Karpas-422 (cell line): ENCODE measurements around the gene SCAF11. TPM values are rescaled to one million over a fixed set of nuclear protein-coding genes. Genes with fewer than 3 reads are reported as not detected.

Source experiments
- DNase-seq: peaks from one replicate; pipeline ENCODE4 v3.0.0-alpha.2; 2015
- H2AFZ ChIP-seq: fragments of 200-600 bp; sonication (generic); 2 replicates; pipeline ENCODE4 v1.6.1; 2014; ENCODE audit warnings: antibody characterized with exemption, low read length, mixed read lengths
- H3K27ac ChIP-seq: fragments of 200-600 bp; sonication (generic); 2 replicates; pipeline ENCODE4 v1.5.1; 2014; ENCODE audit warnings: mild to moderate bottlenecking, low read length, moderate library complexity
- H3K27me3 ChIP-seq: fragments of 200-600 bp; sonication (generic); 2 replicates; pipeline ENCODE4 v1.6.1; 2014; ENCODE audit warnings: low read length, mixed read lengths
- H3K36me3 ChIP-seq: fragments of 200-600 bp; sonication (generic); 2 replicates; pipeline ENCODE4 v1.6.1; 2014; ENCODE audit warnings: low read length, mixed read lengths; ENCODE audit not compliant: insufficient read depth
- H3K4me1 ChIP-seq: fragments of 200-600 bp; sonication (generic); 2 replicates; pipeline ENCODE4 v1.6.1; 2014; ENCODE audit warnings: mild to moderate bottlenecking, low read length, mixed read lengths
- H3K4me2 ChIP-seq: fragments of 200-600 bp; sonication (generic); 2 replicates; pipeline ENCODE4 v1.6.1; 2014; ENCODE audit warnings: low read length, low read depth, mild to moderate bottlenecking; ENCODE audit not compliant: poor library complexity, severe bottlenecking
- H3K4me3 ChIP-seq: fragments of 200-600 bp; sonication (generic); 2 replicates; pipeline ENCODE4 v1.5.1; 2014; ENCODE audit warnings: mild to moderate bottlenecking, antibody characterized with exemption, low read length, mixed read lengths
- H3K79me2 ChIP-seq: fragments of 200-600 bp; sonication (generic); 2 replicates; pipeline ENCODE4 v1.6.1; 2014; ENCODE audit warnings: mild to moderate bottlenecking, low read length, mixed read lengths
- H3K9ac ChIP-seq: fragments of 200-600 bp; sonication (generic); 2 replicates; pipeline ENCODE4 v1.6.0; 2014; ENCODE audit warnings: low read length
- H3K9me2 ChIP-seq: fragments of 200-600 bp; sonication (generic), shearing (Covaris generic); replicated peaks from 2 replicates; pipeline ENCODE4 v1.6.0; 2014; ENCODE audit warnings: mild to moderate bottlenecking, low read length, moderate library complexity; ENCODE audit not compliant: insufficient read depth
- H3K9me3 ChIP-seq: fragments of 300-700, 200-600 bp; sonication (generic); 2 replicates; pipeline ENCODE4 v1.6.1; 2014; ENCODE audit warnings: low read length, mixed read lengths
- H4K20me1 ChIP-seq: fragments of 200-600 bp; sonication (generic); 2 replicates; pipeline ENCODE4 v1.6.1; 2014; ENCODE audit warnings: mild to moderate bottlenecking, antibody characterized with exemption, low read length, low read depth; ENCODE audit not compliant: insufficient read depth
- total RNA-seq: library from RNA; depleted of rRNA; stranded (reverse); fragments of >200 nt; shearing (Covaris generic); gene quantifications from 2 replicates; pipeline ENCODE4 v1.2.3, GENCODE V29; 2014; ENCODE audit warnings: low replicate concordance

The SCAF11 gene
- total RNA-seq, 1 experiment from 2014 or later = 150 TPM

DNA sequence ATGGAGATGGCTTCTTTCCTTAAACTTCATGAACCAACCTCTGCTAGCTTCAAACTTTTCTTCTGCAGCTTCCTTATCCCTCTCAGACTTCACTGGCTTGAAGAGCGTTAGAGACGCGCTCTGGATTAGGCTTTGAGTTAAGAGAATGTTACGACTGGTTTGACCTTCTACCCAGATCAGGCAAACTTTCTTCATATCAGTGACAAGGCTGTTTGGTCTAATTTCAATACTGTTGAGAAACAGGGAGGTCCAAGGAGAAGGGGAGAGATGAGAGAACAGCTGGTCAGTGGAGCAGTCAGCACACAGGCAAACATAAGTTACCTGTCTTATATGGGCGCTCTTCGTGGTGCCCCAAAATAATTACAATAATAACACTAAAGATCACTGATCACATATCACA lies 14.9 kb downstream of the SCAF11 start:
- no peak for DNase-seq
- H3K4me3 ChIP-seq = no peak overlapping the region
- no peak overlapping the region for H3K9ac ChIP-seq
- no peaks in the 10 kb centered on the region for H3K9me3 ChIP-seq
- H3K36me3 ChIP-seq = peaks cover 49% of the 10 kb centered on the region
- H3K27me3 ChIP-seq = no peaks in the 10 kb centered on the region
- no peaks in the 10 kb centered on the region; the same call in 1 of the 2 replicates for H3K4me1 ChIP-seq
- peaks cover 37% of the 10 kb centered on the region for H4K20me1 ChIP-seq
- H3K27ac ChIP-seq = no peak overlapping the region
- no peak overlapping the region for H3K4me2 ChIP-seq
- H2AFZ ChIP-seq = no peak overlapping the region
- no peaks in the 10 kb centered on the region for H3K9me2 ChIP-seq
- H3K79me2 ChIP-seq = peaks cover 98% of the 10 kb centered on the region

- H2AFZ ChIP-seq = no peak overlapping the region
- no peaks in the 10 kb centered on the region for H3K9me2 ChIP-seq
- H3K27ac ChIP-seq = no peak overlapping the region
- DNase-seq = no peak
- peaks cover 98% of the 10 kb centered on the region for H3K79me2 ChIP-seq
- no peaks in the 10 kb centered on the region for H3K27me3 ChIP-seq
- H3K4me1 ChIP-seq = no peaks in the 10 kb centered on the region; the same call in 1 of the 2 replicates
- H3K9me3 ChIP-seq = no peaks in the 10 kb centered on the region
- H3K9ac ChIP-seq = no peak overlapping the region
- H3K36me3 ChIP-seq = peaks cover 51% of the 10 kb centered on the region
- no peak overlapping the region for H3K4me2 ChIP-seq
- H4K20me1 ChIP-seq = peaks cover 34% of the 10 kb centered on the region
- no peak overlapping the region for H3K4me3 ChIP-seq
These were observed 15.5 kb downstream of the SCAF11 start for GRCh38 chr12:45974883-45975282.

- Histone ChIP-seq H4K20me1 (peaks cover 33% of the 10 kb centered on the region), H3K9ac (no peak overlapping the region), H2AFZ (no peak overlapping the region), H3K4me1 (no peaks in the 10 kb centered on the region; the same call in 1 of the 2 replicates), H3K27me3 (no peaks in the 10 kb centered on the region), H3K27ac (no peak overlapping the region), H3K79me2 (peaks cover 98% of the 10 kb centered on the region), H3K4me3 (no peak overlapping the region), H3K9me2 (no peaks in the 10 kb centered on the region), H3K36me3 (peaks cover 54% of the 10 kb centered on the region), H3K9me3 (no peaks in the 10 kb centered on the region), H3K4me2 (no peak overlapping the region)
- DNase-seq = no peak
These were observed 16.1 kb downstream of the SCAF11 start for GRCh38 chr12:45974171-45974719.

DNA sequence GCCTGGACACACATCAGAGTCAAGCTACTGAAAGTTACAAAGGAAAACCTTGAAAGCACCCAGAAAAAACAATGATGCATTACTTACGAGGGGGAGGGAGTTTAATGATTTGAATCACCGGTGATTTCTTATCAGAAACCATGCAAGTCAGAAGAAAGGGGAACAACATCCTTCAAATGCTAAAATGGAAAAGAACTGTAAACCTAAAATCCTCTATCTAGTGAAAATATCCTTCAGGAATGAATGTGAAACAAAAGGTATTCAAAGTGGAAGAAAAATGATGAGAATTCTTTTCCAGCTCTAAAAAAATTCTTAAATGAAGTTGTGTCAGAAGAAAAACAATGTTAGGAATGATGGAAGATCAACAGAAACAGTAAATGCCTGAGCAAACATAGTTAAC lies 16.8 kb downstream of the SCAF11 start:
- H3K9ac ChIP-seq = no peak overlapping the region
- H3K79me2 ChIP-seq = peaks cover 98% of the 10 kb centered on the region
- H2AFZ ChIP-seq = no peak overlapping the region
- no peaks in the 10 kb centered on the region for H3K27me3 ChIP-seq
- H3K4me2 ChIP-seq = no peak overlapping the region
- no peak overlapping the region for H3K27ac ChIP-seq
- peaks cover 58% of the 10 kb centered on the region for H3K36me3 ChIP-seq
- no peak overlapping the region for H3K4me3 ChIP-seq
- DNase-seq = no peak
- H3K9me3 ChIP-seq = no peaks in the 10 kb centered on the region
- H3K9me2 ChIP-seq = no peaks in the 10 kb centered on the region
- H4K20me1 ChIP-seq = peaks cover 28% of the 10 kb centered on the region
- no peaks in the 10 kb centered on the region; the same call in 1 of the 2 replicates for H3K4me1 ChIP-seq

DNA sequence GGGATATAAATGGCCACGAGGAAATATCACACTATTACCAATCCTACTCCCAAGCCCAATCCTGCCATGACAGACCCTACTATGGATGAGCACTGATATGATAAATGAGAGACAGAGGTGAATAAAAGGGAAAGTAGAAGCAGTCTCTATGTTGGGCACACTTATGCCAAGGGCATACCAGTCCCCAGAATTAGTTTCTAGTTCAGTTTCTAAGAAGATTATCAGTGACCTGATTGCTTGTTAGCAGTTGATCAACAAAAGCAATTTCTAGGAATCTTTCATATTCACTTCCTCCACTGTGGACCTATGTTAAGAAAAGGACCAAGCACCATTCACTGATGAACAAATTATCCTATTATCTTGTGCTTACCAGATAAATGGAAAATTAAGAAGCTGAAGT lies 20.0 kb downstream of the SCAF11 start:
- Histone ChIP-seq H3K27ac (no peak overlapping the region), H3K36me3 (peaks cover 58% of the 10 kb centered on the region), H3K9me2 (no peaks in the 10 kb centered on the region), H4K20me1 (peaks cover 19% of the 10 kb centered on the region), H3K4me2 (no peak overlapping the region), H3K79me2 (peaks cover 98% of the 10 kb centered on the region), H3K9me3 (no peaks in the 10 kb centered on the region), H3K27me3 (no peaks in the 10 kb centered on the region), H3K4me3 (no peak overlapping the region), H3K9ac (no peak overlapping the region), H2AFZ (no peak overlapping the region), H3K4me1 (peaks cover 4% of the 10 kb centered on the region)
- no peak for DNase-seq

GRCh38 chr12:45969084-45969483 lies 21.3 kb downstream of the SCAF11 start:
- H3K4me1 ChIP-seq = peaks cover 4% of the 10 kb centered on the region
- H3K79me2 ChIP-seq = peaks cover 98% of the 10 kb centered on the region
- no peaks in the 10 kb centered on the region for H3K9me2 ChIP-seq
- H2AFZ ChIP-seq = no peak overlapping the region
- no peaks in the 10 kb centered on the region for H3K9me3 ChIP-seq
- H4K20me1 ChIP-seq = peaks cover 19% of the 10 kb centered on the region
- no peak overlapping the region for H3K27ac ChIP-seq
- H3K9ac ChIP-seq = no peak overlapping the region
- no peak overlapping the region for H3K4me2 ChIP-seq
- DNase-seq = no peak
- peaks cover 53% of the 10 kb centered on the region for H3K36me3 ChIP-seq
- H3K27me3 ChIP-seq = no peaks in the 10 kb centered on the region
- H3K4me3 ChIP-seq = no peak overlapping the region

DNA sequence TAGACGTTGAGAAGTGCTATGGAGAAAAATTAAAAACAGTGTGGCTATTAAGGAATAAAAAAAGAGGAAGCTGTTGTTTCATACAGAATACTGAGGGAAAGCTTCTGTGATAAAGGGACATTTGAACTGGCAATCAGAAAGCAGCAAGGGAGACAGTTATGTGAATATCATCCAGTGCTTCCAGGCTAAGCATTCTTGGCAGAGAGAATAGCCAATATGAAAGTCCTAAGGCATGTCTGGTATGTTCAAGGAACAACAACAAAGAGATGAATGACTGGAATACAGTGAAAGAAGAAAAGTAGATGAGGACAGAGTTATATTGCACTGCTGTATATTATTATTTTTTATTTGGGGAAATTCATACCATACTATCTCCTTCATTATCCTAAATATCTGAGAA lies 23.9 kb downstream of the SCAF11 start:
- H3K4me2 ChIP-seq = no peak overlapping the region
- no peak overlapping the region for H3K9ac ChIP-seq
- H3K4me1 ChIP-seq = peaks cover 19% of the 10 kb centered on the region
- H2AFZ ChIP-seq = no peak overlapping the region
- H4K20me1 ChIP-seq = peaks cover 15% of the 10 kb centered on the region
- peaks cover 56% of the 10 kb centered on the region for H3K36me3 ChIP-seq
- no peak overlapping the region for H3K27ac ChIP-seq
- no peaks in the 10 kb centered on the region for H3K9me3 ChIP-seq
- peaks cover 100% of the 10 kb centered on the region for H3K79me2 ChIP-seq
- no peaks in the 10 kb centered on the region for H3K27me3 ChIP-seq
- H3K9me2 ChIP-seq = no peaks in the 10 kb centered on the region
- H3K4me3 ChIP-seq = no peak overlapping the region
- DNase-seq = no peak

DNA sequence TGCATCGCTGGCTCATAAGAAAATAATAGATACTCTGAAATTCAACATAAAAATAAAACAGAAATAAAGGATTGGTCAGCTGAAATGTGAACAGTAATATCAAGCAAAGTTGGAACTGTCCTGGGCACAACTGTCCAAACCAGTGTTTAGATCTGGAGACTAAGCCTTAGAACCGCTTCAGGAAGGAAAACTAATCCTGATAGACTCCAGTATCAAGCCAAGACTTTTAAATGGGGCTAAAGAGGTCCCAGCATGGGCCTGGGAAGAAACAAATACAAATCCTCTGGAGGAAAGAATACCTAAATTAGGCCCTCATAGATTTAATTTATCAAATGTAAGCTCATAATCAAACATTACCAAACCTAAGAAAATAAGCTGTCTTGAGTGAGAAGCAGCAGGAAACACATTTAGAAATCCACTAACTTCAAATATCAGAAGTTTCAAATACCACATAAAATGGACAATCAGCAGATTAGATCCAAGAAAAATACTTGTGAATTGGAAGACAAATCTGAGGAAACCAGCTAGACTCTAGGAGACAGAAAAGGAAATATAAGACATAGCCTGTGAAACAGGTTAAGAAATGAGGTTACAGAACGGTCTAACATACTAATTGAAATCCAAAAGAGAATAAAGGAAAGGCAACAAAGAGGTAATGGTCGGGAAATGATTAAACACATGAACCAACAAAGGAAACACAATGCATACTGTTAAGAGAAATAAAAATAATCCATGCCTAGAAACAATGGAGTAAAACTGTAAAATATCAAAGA lies 27.6 kb downstream of the SCAF11 start:
- Histone ChIP-seq H3K4me1 (peaks cover 33% of the 10 kb centered on the region), H3K9me3 (no peaks in the 10 kb centered on the region), H3K4me2 (no peak overlapping the region), H4K20me1 (peaks cover 3% of the 10 kb centered on the region; the same call in 1 of the 2 replicates), H2AFZ (no peak overlapping the region), H3K27ac (no peak overlapping the region), H3K4me3 (no peak overlapping the region), H3K36me3 (peaks cover 60% of the 10 kb centered on the region), H3K27me3 (no peaks in the 10 kb centered on the region), H3K79me2 (peaks cover 96% of the 10 kb centered on the region), H3K9me2 (no peaks in the 10 kb centered on the region), H3K9ac (no peak overlapping the region)
- DNase-seq = no peak
